Measurements from ENCODE around the gene DNAH17.

DNAH17 gene

DNA sequence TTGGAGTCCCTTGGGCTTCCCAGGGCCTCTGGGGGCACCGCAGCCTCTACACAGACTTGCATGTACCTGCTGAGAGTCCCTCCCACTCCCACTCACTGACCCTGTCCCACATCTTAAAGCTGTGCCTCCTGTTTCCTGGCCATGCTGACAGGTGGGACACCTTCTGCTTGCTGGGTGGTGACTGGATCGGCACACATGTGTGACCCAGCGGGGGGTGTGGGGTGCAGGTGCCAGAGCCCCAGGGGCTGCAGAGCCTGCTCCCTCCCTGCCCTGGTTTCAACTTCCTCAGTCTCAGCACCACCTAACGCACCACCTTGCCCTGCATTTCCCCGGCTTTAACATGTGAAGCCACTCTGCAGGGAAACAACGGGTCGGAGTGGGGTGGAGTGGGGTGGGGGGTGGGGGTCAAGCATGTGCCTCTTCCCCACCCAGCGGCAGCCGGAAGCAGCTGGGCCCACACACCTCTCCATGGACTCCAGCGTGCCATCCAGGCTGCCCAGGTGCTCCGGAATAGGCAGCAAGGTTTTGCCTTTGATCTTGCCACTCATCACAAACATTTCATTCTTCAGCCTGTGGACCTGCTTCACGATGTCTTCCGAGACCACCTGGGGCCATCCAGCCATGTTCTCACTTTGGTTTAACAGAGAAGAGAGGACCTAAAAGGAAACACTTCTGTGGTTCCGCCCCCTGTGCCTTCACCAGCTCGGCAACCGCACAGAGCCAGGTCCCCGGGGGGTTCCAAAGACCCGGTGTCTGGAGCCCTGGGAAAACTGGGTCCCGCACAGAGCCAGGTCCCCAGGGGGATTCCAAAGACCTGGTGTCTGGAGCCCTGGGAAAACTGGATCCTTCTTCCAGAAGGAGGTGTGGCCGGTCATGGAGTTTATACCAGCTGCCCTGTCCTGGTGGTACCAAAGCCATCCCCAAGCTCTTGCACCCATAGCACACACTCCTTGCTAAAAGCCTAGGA lies 4.7 kb downstream of the DNAH17 start:
- DNase-seq, result no peak

DNA sequence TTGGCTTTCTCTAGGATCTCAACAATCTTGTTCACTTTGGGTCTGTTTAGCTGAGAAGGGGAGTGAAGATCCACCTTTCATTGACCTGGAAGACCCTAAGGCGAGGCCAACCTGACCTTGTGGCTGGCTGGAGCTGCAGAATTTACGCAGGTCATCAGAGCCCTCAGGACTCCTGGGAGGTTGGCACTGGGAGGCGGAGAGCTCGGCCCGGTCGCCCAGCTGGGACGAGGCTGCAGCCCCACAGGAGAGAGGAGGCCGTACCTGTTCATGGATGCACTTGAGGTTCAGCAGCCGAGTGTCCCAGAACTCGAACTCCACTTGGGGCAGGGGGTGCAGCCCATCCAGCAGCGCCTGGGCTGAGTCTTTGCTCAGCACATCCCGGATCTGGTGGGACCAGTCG lies 5.9 kb downstream of the DNAH17 start:
- no peak for DNase-seq

- no peak for DNase-seq
Measured at GRCh38 chr17:78568494-78569115, 8.6 kb downstream of the DNAH17 start.

DNA sequence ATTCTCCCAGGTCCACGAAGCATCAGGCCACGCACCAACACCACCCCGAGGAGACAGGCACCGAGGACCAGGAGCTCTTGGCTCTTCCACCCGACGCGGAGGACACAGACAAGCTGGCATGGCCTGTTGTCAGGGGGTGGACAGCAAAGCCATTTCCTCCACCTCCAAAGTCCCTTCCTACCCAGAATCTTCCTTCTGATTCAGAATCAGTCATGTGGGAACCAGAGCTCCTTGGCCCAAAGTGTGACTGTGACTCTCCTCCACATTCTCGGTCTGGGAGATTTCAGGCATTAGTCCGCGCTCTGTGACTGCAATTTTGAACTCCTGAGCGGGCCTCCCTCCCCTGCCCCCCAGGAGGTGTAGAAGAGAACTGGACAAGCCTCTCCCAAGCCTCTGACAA lies 9.2 kb downstream of the DNAH17 start:
- no peak for DNase-seq

DNA sequence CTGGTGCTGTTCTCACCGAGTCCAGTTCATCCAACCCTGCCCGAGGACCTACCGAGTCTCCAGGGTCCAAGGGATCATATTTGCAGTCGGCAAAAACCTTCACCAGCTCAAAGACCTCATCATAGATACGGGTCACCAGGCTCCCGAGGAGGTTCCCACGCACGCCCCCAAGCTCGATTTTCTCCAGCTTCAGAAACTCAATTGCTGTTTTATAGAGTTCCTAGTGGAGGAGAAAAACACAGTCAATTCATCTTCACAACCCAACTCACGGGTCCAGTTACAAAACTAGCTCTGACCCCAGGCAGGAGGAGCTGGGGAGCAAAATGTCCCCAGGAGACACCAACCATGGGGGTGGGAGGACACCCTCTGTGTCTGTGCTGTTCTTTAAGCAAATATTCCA lies 10.2 kb downstream of the DNAH17 start:
- DNase-seq, result no peak

GRCh38 chr17:78563189-78564145 lies 13.7 kb downstream of the DNAH17 start:
- DNase-seq, result no peak

- DNase-seq, result no peak
Measured at GRCh38 chr17:78562734-78563133, 14.5 kb downstream of the DNAH17 start.

GRCh38 chr17:78561166-78561565 lies 16.0 kb downstream of the DNAH17 start:
- no peak for DNase-seq

- DNase-seq, result no peak
Measured at GRCh38 chr17:78560731-78561130, 16.5 kb downstream of the DNAH17 start.

DNA sequence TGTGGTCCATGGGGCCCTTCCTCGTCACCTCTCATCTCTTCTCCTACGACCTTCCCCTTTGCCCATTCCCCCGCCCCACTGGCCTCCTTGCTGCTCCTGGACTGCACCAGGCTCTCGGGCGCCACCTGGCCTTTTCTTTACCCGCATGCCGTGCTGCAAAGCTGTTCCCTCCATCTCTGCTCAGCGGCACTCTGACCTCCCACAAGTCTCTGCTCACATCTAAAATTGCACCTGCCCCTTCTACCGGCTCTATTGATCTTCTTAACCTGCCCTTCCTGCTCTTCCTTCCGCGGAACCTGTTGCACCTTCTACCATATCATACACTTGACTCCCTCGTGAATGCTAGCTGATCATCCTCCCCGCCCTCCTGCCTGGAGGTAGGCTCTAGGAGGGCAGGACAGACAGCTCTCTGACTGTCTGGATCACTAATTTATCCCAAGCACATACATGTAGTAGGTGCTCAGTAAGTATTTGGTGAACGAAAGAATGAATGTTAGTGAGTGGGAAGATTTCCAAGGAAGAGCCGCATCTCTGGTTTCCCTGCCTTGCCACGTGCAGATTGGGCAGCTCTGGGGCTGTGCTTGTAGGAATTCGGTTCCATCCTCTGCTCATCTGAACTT lies 17.3 kb downstream of the DNAH17 start:
- DNase-seq, result no peak

DNA sequence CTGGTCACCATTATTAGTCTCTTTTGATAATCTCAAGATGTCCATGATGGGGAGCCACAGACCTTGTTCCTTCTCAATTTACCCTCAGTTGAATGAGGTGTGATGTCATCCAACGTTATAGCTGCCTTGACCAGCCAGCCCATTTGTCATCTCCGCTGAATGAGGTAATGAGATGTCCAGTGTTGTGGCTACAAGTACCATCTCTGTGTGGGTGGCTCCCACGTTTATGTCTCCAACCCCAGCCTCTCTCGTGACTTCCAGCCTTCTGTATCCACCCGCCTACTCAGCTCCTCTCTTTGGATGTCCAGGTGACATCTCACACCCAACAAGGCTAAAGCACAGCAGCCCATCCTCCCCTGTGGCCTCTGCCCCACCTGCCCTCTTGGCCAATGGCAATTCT lies 18.2 kb downstream of the DNAH17 start:
- DNase-seq, result no peak

DNA sequence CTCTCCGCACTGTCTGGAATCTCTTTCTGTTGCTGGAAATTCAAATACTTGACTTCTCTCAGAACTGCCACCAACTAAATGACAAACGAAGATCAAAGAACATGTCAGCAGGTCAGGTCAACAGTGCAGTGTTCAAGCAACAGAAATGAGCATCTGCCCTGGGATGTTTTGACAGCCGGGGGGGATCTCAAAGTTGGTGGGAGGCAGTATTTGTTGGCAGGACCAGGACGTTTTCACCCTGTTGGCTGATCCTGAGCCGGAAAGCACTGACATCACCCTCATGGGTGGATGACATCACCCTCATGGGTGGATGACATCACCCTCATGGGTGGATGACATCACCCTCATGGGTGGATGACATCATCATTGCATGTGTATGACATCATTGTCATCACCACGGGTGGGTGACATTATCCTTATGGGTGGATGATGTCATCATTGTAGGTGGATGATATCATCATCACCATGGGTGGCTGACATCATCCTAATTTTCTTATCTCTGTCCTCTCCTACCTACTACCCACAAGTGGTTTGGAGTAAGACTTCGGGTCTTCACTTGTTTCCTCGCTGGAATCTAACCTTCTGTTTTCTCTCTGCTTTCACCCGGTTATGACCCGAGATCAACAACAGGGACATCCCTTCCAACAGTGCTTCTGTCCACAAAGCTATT lies 18.9 kb downstream of the DNAH17 start:
- DNase-seq, result no peak

DNA sequence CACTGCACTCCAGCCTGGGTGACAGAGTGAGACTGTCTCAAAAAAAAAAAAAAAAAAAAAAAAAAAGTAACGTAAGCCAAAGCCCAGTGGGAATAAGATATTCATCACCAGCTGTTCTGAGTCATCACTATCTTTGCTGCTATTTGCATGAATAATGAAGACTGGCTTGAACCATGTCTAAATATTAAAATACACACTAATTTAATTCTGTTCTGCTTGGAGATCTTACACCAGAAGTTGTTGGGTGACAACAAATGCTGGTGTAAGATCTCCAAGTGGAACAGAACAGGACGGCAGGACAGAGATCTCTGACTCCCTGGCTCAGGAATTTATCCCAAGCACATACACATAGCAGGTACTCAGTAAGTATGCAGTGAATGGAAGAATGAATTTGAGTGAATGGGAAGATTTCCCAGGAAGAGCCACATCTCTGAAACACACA lies 19.6 kb downstream of the DNAH17 start:
- DNase-seq, result no peak

GRCh38 chr17:78556812-78557211 lies 20.4 kb downstream of the DNAH17 start:
- DNase-seq, result no peak

DNA sequence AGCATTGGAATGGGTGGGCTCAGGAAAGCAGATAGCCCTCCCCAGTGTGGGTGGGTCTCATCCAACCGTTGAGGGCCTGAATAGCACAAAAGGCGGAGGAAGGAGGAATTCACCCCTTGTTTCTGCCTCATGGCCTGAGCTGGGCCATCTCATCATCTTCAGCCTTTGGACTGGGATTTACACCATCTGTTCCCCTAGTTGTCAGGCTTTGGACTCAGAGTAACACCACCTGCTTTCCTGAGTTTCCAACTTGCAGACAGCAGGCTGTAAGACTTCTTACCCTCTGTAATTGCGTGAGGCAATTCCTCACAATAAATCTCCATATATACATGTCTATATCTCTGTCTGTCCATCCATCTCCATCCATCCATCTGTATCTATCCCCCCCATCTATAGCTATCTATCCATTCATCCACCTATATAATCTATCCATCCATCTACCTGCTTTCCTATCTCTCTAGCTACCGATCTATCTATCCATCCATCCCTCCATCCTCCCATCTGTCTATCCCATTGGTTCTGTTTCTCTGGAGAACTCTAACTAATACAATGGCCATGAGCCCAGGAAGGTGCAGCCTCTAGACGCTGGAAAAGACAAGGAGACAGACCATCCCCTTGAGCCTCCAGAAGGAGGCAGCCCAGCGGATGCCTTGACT lies 21.3 kb downstream of the DNAH17 start:
- no peak for DNase-seq

DNA sequence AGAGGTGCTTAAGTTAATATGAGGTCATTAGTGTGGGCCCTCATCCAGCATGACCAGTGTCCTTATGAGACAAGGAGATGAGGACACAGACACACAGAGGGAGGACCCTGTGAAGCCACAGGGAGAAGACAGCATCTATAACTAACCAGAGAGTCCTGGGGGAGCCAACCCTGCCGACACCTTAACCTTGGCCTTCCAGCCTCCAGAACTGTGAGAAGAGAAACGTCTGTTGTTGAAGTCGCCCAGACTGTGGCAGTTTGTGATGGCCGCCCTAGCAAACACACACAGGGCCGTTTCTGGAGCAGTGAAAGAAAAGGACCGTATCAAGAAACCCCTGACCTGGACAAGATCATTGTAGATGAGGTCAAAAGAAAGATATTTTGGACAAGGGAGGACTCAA lies 26.7 kb downstream of the DNAH17 start:
- DNase-seq, result no peak

DNA sequence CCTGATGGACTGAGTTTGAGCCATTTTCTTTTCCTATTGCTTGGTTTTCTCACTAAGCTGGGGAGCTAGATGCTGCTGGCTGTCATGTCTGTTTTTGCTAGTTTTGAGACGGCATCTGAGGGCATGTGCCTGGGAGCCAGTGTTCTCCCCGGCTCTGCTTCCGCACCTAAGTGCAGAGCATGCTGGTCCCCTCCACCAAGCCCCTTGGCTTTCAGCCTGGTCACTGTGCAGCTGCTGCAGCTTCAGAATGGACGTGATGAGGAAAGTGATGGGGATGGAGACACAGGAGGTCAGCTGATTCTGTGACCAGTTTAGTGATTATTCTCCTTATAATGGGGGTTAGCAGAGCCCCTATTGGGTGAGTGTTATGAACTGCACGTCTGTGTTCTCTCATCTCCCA lies 28.5 kb downstream of the DNAH17 start:
- no peak for DNase-seq

DNA sequence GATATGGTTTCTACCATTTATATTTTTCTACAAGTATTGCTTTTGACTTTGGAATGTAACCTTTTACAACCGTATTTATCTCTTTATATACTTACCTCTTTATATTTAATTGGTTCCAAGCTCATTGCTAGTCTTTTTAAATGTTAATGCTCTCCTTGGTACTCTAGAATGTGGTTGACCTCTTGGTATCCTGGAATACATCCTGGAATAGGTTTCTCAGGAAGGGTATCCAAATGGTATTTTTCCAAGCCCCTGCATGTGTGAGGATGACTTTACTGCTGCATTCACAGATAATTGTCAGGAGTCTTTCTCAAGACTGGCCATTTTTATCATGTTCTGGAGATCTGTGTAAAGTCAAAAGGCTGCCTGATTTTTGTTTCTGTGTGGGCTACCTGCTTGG lies 30.2 kb downstream of the DNAH17 start:
- DNase-seq, result no peak

GRCh38 chr17:78546476-78546875 lies 30.7 kb downstream of the DNAH17 start:
- DNase-seq, result no peak

- DNase-seq, result no peak
Measured at GRCh38 chr17:78544881-78545755, 32.1 kb downstream of the DNAH17 start.
